DND-41 (cell line): ENCODE measurements around the gene PCGF2.

ENCODE experiments used
- CTCF ChIP-seq: IDR thresholded peaks from 2 replicates; pipeline ENCODE4 v1.5.1; 2012; ENCODE audit warnings: borderline replicate concordance, low read length, moderate library complexity, mild to moderate bottlenecking; ENCODE audit not compliant: poor library complexity, severe bottlenecking; ENCODE audit errors: extremely low read depth
- EZH2 ChIP-seq: IDR thresholded peaks from 3 replicates; pipeline ENCODE4 v1.6.1; 2012; ENCODE audit warnings: borderline replicate concordance, low read depth, mild to moderate bottlenecking, moderate library complexity, low read length, inconsistent platforms; ENCODE audit not compliant: severe bottlenecking

GRCh38 chr17:38710604-38710962 lies 37.6 kb downstream of the PCGF2 start:
- TF ChIP-seq CTCF (no peak), EZH2 (no peak)
